IMR-90 (cell line): ENCODE results near the gene NTM. TPM values are rescaled to one million over a fixed set of nuclear protein-coding genes. Genes with fewer than 3 reads are reported as not detected.

ENCODE experiments used
- ATAC-seq: fragments of 200-7000 bp; cut with Tn5 transposase; 2 replicates; pipeline ENCODE4 v1.9.1; 2020; ENCODE audit warnings: low read depth, mild to moderate bottlenecking, moderate library complexity
- BruUV-seq: library from RNA; stranded (reverse); fragments of 400-500 nt; replicated peaks from 2 replicates; lab custom pipeline; 2021; lab: Mats Ljungman, UMichigan
- CTCF ChIA-PET: fragments of 300-600 bp; formaldehyde crosslinking; extraction: SDS; loops from one replicate; lab custom pipeline; 2021; ENCODE audit warnings: antibody characterized with exemption; lab: Yijun Ruan, JAX
- POLR2A ChIA-PET: fragments of 300-600 bp; sonication (Branson Sonifier 250); formaldehyde crosslinking; loops from one replicate; lab custom pipeline; 2022; ENCODE audit warnings: antibody characterized with exemption; ENCODE audit not compliant: unreplicated experiment; lab: Charles Lee
- DNase-seq: peaks from one replicate; pipeline ENCODE4 v3.0.0; 2013
- H2AFZ ChIP-seq: replicated peaks from 2 replicates; pipeline ENCODE3; 2013; ENCODE audit warnings: low read length, mild to moderate bottlenecking; ENCODE audit not compliant: poor library complexity
- H2AK5ac ChIP-seq: 2 replicates; pipeline ENCODE4 v1.6.1; 2013; ENCODE audit warnings: low read depth, low read length, inconsistent platforms
- H2AK9ac ChIP-seq: replicated peaks from 2 replicates; pipeline ENCODE3; 2013; ENCODE audit warnings: mild to moderate bottlenecking, low read depth, low read length, moderate library complexity; ENCODE audit not compliant: poor library complexity
- H2BK120ac ChIP-seq: 2 replicates; pipeline ENCODE4 v1.6.1; 2013; ENCODE audit warnings: low read depth, low read length, inconsistent platforms
- H2BK15ac ChIP-seq: 3 replicates; pipeline ENCODE4 v1.6.1; 2013; ENCODE audit warnings: low read depth, low read length, inconsistent platforms
- H2BK20ac ChIP-seq: 2 replicates; pipeline ENCODE4 v1.6.1; 2013; ENCODE audit warnings: low read depth, mild to moderate bottlenecking, inconsistent platforms, low read length, moderate library complexity
- H2BK5ac ChIP-seq: 2 replicates; pipeline ENCODE4 v1.6.1; 2013; ENCODE audit warnings: mild to moderate bottlenecking, low read depth, low read length, inconsistent platforms; ENCODE audit not compliant: poor library complexity, severe bottlenecking
- H3K14ac ChIP-seq: replicated peaks from 2 replicates; pipeline ENCODE4 v1.6.1; 2013; ENCODE audit warnings: low read depth, low read length, inconsistent platforms
- H3K18ac ChIP-seq: 2 replicates; pipeline ENCODE4 v1.6.1; 2013; ENCODE audit warnings: low read depth, low read length, control low read depth
- H3K23ac ChIP-seq: 2 replicates; pipeline ENCODE4 v1.6.1; 2013; ENCODE audit warnings: low read depth, low read length, inconsistent platforms
- H3K27ac ChIP-seq: 2 replicates; pipeline ENCODE4 v1.5.1; 2013; ENCODE audit warnings: mild to moderate bottlenecking, control low read depth, low read length; ENCODE audit not compliant: insufficient read depth
- H3K27me3 ChIP-seq: 2 replicates; pipeline ENCODE4 v1.6.1; 2013; ENCODE audit warnings: low read length; ENCODE audit not compliant: control insufficient read depth, insufficient read depth
- H3K36me3 ChIP-seq: 2 replicates; pipeline ENCODE4 v1.6.1; 2013; ENCODE audit warnings: low read length, mixed read lengths; ENCODE audit not compliant: control insufficient read depth, insufficient read depth
- H3K4ac ChIP-seq: 2 replicates; pipeline ENCODE4 v1.6.1; 2013; ENCODE audit warnings: low read depth, low read length, inconsistent platforms
- H3K4me1 ChIP-seq: 2 replicates; pipeline ENCODE4 v1.6.1; 2013; ENCODE audit warnings: low read length, mixed read lengths; ENCODE audit not compliant: control insufficient read depth, insufficient read depth
- H3K4me2 ChIP-seq: 2 replicates; pipeline ENCODE4 v1.6.1; 2013; ENCODE audit warnings: low read depth, mild to moderate bottlenecking, control low read depth, low read length, moderate library complexity
- H3K4me3 ChIP-seq: 2 replicates; pipeline ENCODE4 v1.5.1; 2013; ENCODE audit warnings: low read depth, mild to moderate bottlenecking, control low read depth, low read length, moderate library complexity; ENCODE audit not compliant: insufficient read depth
- H3K56ac ChIP-seq: 2 replicates; pipeline ENCODE4 v1.6.1; 2013; ENCODE audit warnings: low read length, inconsistent platforms; ENCODE audit not compliant: insufficient read depth; ENCODE audit errors: extremely low read depth
- H3K79me1 ChIP-seq, 2 experiments: 2 replicates each; pipeline ENCODE4 v1.6.1; 2013; ENCODE audit warnings: low read length in 2 of 2, inconsistent platforms in 1 of 2, low read depth in 1 of 2
- H3K9ac ChIP-seq: 2 replicates; pipeline ENCODE4 v1.6.1; 2013; ENCODE audit warnings: low read depth, low read length, control low read depth
- H3K9me1 ChIP-seq: 2 replicates; pipeline ENCODE4 v1.6.1; 2013; ENCODE audit warnings: low read length, inconsistent platforms; ENCODE audit not compliant: insufficient read depth
- H3K9me3 ChIP-seq: 2 replicates; pipeline ENCODE4 v1.6.1; 2013; ENCODE audit warnings: low read length; ENCODE audit not compliant: control insufficient read depth, insufficient read depth
- H4K20me1 ChIP-seq: 2 replicates; pipeline ENCODE4 v1.6.1; 2013; ENCODE audit warnings: low read length, inconsistent platforms; ENCODE audit not compliant: insufficient read depth
- H4K5ac ChIP-seq: 2 replicates; pipeline ENCODE4 v1.6.1; 2013; ENCODE audit warnings: mild to moderate bottlenecking, low read depth, low read length, control low read depth
- H4K8ac ChIP-seq, 2 experiments: 2 replicates each; pipeline ENCODE4 v1.6.1; 2013; ENCODE audit warnings: low read depth in 2 of 2, low read length in 2 of 2, control low read depth in 1 of 2, inconsistent platforms in 1 of 2
- H4K91ac ChIP-seq: 2 replicates; pipeline ENCODE4 v1.6.1; 2013; ENCODE audit warnings: low read depth, low read length, inconsistent platforms; ENCODE audit not compliant: insufficient read depth
- BHLHE40 ChIP-seq: fragments of 150-350 bp; IDR thresholded peaks from 2 replicates; pipeline ENCODE4 v1.6.1; 2016; ENCODE audit warnings: mild to moderate bottlenecking, low read depth, low read length
- CEBPB ChIP-seq: IDR thresholded peaks from 2 replicates; pipeline ENCODE4 v1.6.1; 2012; ENCODE audit warnings: low read depth, low read length, improper control_type of control experiment
- CHD1 ChIP-seq: IDR thresholded peaks from 2 replicates; pipeline ENCODE4 v1.6.1; 2012; ENCODE audit warnings: low read depth, low read length, improper control_type of control experiment
- FOS ChIP-seq: fragments of 150-350 bp; IDR thresholded peaks from 2 replicates; pipeline ENCODE4 v1.6.1; 2016; ENCODE audit warnings: low read depth, low read length
- MAFK ChIP-seq: IDR thresholded peaks from 2 replicates; pipeline ENCODE4 v1.6.1; 2012; ENCODE audit warnings: low read depth, low read length, improper control_type of control experiment
- MAZ ChIP-seq: IDR thresholded peaks from 2 replicates; pipeline ENCODE4 v1.6.1; 2012; ENCODE audit warnings: low read depth, mild to moderate bottlenecking, low read length, improper control_type of control experiment, moderate library complexity, borderline replicate concordance
- MXI1 ChIP-seq: IDR thresholded peaks from 2 replicates; pipeline ENCODE4 v1.6.1; 2012; ENCODE audit warnings: low read depth, mild to moderate bottlenecking, low read length, moderate library complexity, borderline replicate concordance
- NFE2L2 ChIP-seq: fragments of 150-350 bp; IDR thresholded peaks from 2 replicates; pipeline ENCODE4 v1.6.1; 2016; ENCODE audit warnings: low read depth, mild to moderate bottlenecking, low read length
- POLR2A ChIP-seq: IDR thresholded peaks from 2 replicates; pipeline ENCODE4 v1.6.1; 2012; ENCODE audit warnings: mild to moderate bottlenecking, low read depth, low read length
- RAD21 ChIP-seq: IDR thresholded peaks from 2 replicates; pipeline ENCODE4 v1.6.1; 2012; ENCODE audit warnings: low read length, improper control_type of control experiment
- RCOR1 ChIP-seq: IDR thresholded peaks from 2 replicates; pipeline ENCODE4 v1.6.1; 2012; ENCODE audit warnings: mild to moderate bottlenecking, low read length, improper control_type of control experiment; ENCODE audit not compliant: insufficient replicate concordance
- RFX5 ChIP-seq: IDR thresholded peaks from 2 replicates; pipeline ENCODE4 v1.8.0; 2012; ENCODE audit warnings: low read depth, mild to moderate bottlenecking, low read length, moderate library complexity
- SMC3 ChIP-seq: fragments of 150-350 bp; IDR thresholded peaks from 2 replicates; pipeline ENCODE4 v1.6.1; 2016; ENCODE audit warnings: low read depth, mild to moderate bottlenecking, antibody characterized with exemption, low read length, moderate library complexity
- WGBS, 2 experiments: methylation state at CpG; one replicate each; pipeline versions ENCODE4 v1.1.5 to v1.1.7; 2013; ENCODE audit warnings: missing lambda C conversion rate in 2 of 2; ENCODE audit not compliant: insufficient read length in 1 of 2; ENCODE audit errors: extremely low coverage in 2 of 2; 5-methylcytosine and 5-hydroxymethylcytosine counted together
- dilution Hi-C: fragments of 300-500 bp; cut with HindIII; formaldehyde crosslinking; loops from one replicate; pipeline ENCODE4 v1.14.3; 2018; ENCODE audit warnings: low sequenced_read_pairs; ENCODE audit not compliant: unreplicated experiment
- in situ Hi-C: fragments of 300-500 bp; cut with MboI; formaldehyde crosslinking; loops from 3 replicates; pipeline ENCODE4 v1.14.3; 2019; ENCODE audit warnings: low sequenced_read_pairs, inconsistent platforms, mixed read lengths
- intact Hi-C: fragments of 100-400 bp; cut with micrococcal nuclease; formaldehyde crosslinking; loops from 2 replicates; pipeline ENCODE4 v1.10.0; 2022
- polyA plus RNA-seq, 3 experiments: library from polyadenylated mRNA; depleted of rRNA; stranded (reverse); fragments of >200 nt; gene quantifications; 2 replicates each; pipeline ENCODE4 v1.2.3, GENCODE V29; 2012; ENCODE audit warnings: low replicate concordance in 1 of 3
- total RNA-seq: library from RNA; depleted of rRNA; stranded (reverse); fragments of >200 nt; gene quantifications from 2 replicates; pipeline ENCODE4 v1.2.3, GENCODE V29; 2012
- TF ChIP-seq, protein P1 (sequence below): fragments of 150-350 bp; IDR thresholded peaks from 2 replicates; pipeline ENCODE4 v1.6.1; 2016; ENCODE audit warnings: low read depth, mild to moderate bottlenecking, low read length, moderate library complexity, borderline replicate concordance
- TF ChIP-seq, protein P2 (sequence below): fragments of 150-350 bp; IDR thresholded peaks from 2 replicates; pipeline ENCODE4 v1.6.1; 2017; ENCODE audit warnings: mild to moderate bottlenecking, antibody characterized with exemption, low read length, low read depth
- TF ChIP-seq, protein P3 (sequence below): conservative IDR thresholded peaks from 2 replicates; pipeline ENCODE4 v1.5.1; 2012; ENCODE audit warnings: mild to moderate bottlenecking, low read depth, low read length, improper control_type of control experiment

The NTM gene
- total and polyA plus RNA-seq, 2 of the 4 experiments (the other 2 are of a cell fraction) = 19.5 to 25.5 TPM

GRCh38 chr11:132365650-132366049 lies 995.2 kb downstream of the NTM start:
- H3K14ac ChIP-seq = no peak overlapping the region
- no peak overlapping the region for H2BK120ac ChIP-seq
- H2AK5ac ChIP-seq = no peak overlapping the region
- no peak overlapping the region for H3K18ac ChIP-seq
- no peak overlapping the region for H2AK9ac ChIP-seq
- H3K9me1 ChIP-seq = no peaks in the 10 kb centered on the region
- H4K20me1 ChIP-seq = no peaks in the 10 kb centered on the region
- H3K4me2 ChIP-seq = no peak overlapping the region
- no TSS peak for BruUV-seq
- no peak for DNase-seq
- no CpG with 5 or more reads among the region's 3 CpGs for WGBS, 2 experiments
- no peak overlapping the region for H3K56ac ChIP-seq
- no peaks in the 10 kb centered on the region for H3K4me1 ChIP-seq
- no peak overlapping the region for H2BK5ac ChIP-seq
- in situ Hi-C loops = no loop called here
- no peaks in the 10 kb centered on the region for H3K9me3 ChIP-seq
- POLR2A ChIA-PET = no interaction called here
- no peak overlapping the region for H3K4ac ChIP-seq
- H2AFZ ChIP-seq = no peak overlapping the region
- no peak overlapping the region for H2BK15ac ChIP-seq
- H4K8ac ChIP-seq = no peak overlapping the region
- H3K36me3 ChIP-seq = no peaks in the 10 kb centered on the region
- H3K9ac ChIP-seq = no peak overlapping the region
- H3K27ac ChIP-seq = no peak overlapping the region
- H4K91ac ChIP-seq = no peak overlapping the region
- TF ChIP-seq RAD21 (no peak), CHD1 (no peak), BHLHE40 (no peak), MXI1 (no peak), MAZ (no peak), RFX5 (no peak), NFE2L2 (no peak), SMC3 (no peak), RCOR1 (no peak), CEBPB (no peak), FOS (no peak), MAFK (no peak), POLR2A (no peak)
- TF ChIP-seq, protein P1, sequence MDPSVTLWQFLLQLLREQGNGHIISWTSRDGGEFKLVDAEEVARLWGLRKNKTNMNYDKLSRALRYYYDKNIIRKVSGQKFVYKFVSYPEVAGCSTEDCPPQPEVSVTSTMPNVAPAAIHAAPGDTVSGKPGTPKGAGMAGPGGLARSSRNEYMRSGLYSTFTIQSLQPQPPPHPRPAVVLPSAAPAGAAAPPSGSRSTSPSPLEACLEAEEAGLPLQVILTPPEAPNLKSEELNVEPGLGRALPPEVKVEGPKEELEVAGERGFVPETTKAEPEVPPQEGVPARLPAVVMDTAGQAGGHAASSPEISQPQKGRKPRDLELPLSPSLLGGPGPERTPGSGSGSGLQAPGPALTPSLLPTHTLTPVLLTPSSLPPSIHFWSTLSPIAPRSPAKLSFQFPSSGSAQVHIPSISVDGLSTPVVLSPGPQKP = no peak
- TF ChIP-seq, protein P2, sequence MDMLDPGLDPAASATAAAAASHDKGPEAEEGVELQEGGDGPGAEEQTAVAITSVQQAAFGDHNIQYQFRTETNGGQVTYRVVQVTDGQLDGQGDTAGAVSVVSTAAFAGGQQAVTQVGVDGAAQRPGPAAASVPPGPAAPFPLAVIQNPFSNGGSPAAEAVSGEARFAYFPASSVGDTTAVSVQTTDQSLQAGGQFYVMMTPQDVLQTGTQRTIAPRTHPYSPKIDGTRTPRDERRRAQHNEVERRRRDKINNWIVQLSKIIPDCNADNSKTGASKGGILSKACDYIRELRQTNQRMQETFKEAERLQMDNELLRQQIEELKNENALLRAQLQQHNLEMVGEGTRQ = no peak
- TF ChIP-seq, protein P3, sequence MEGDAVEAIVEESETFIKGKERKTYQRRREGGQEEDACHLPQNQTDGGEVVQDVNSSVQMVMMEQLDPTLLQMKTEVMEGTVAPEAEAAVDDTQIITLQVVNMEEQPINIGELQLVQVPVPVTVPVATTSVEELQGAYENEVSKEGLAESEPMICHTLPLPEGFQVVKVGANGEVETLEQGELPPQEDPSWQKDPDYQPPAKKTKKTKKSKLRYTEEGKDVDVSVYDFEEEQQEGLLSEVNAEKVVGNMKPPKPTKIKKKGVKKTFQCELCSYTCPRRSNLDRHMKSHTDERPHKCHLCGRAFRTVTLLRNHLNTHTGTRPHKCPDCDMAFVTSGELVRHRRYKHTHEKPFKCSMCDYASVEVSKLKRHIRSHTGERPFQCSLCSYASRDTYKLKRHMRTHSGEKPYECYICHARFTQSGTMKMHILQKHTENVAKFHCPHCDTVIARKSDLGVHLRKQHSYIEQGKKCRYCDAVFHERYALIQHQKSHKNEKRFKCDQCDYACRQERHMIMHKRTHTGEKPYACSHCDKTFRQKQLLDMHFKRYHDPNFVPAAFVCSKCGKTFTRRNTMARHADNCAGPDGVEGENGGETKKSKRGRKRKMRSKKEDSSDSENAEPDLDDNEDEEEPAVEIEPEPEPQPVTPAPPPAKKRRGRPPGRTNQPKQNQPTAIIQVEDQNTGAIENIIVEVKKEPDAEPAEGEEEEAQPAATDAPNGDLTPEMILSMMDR = no peak
- dilution Hi-C loops = no loop called here
- no peak overlapping the region for H3K23ac ChIP-seq
- no peaks in the 10 kb centered on the region for H3K27me3 ChIP-seq
- ATAC-seq = no peak
- no peaks in the 10 kb centered on the region for H3K79me1 ChIP-seq
- intact Hi-C loops = loop anchor here (10.0 kb wide), 1 partner anchor 221 kb away; no protein-coding TSS in a partner anchor
- no peak overlapping the region for H4K5ac ChIP-seq
- no peak overlapping the region for H2BK20ac ChIP-seq
- CTCF ChIA-PET = no interaction called here
- H3K4me3 ChIP-seq = no peak overlapping the region
